HepG2 (cell line): ENCODE results near the gene UBE2I.

Experiments used
- CHD2 ChIP-seq: IDR thresholded peaks from 2 replicates; pipeline ENCODE4 v1.6.1; 2011; ENCODE audit warnings: low read depth, low read length, improper control_type of control experiment
- ZBTB7A ChIP-seq: sonication (generic); formaldehyde crosslinking; IDR thresholded peaks from 2 replicates; pipeline ENCODE4 v1.8.0; 2022; ENCODE audit warnings: mild to moderate bottlenecking, missing genetic modification reagents

DNA sequence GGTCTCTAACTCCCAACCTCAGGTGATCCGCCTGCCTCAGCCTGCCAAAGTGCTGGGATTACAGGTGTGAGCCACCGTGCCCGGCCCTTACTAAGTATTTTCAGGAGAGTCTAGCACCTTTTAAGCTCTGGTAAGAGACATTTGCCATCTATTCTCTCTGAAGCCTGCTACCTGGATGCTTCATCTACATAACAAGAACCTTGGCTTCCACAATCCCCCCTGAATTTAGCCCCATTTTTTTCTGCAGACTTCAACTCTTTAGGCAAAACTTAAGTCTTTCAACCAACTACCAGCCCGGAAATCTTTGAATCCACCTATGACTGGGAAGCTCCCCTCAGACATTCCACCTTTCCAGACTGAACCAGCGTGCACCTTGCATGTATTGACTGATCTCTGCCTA, 14.0 kb upstream of the UBE2I start:
- TF ChIP-seq CHD2 (no peak), ZBTB7A (CRISPR knock-in tag) (no peak)
